Thymus (tissue), 11 donors: ENCODE measurements around the gene SKI. TPM values are rescaled to one million over a fixed set of nuclear protein-coding genes. Genes with fewer than 3 reads are reported as not detected.
"Not testable (repeated sequence)": the region's sequence is repeated elsewhere in the genome, so short reads cannot be mapped to it uniquely, and the experiment has no call there.

Experiments
- DNase-seq, 9 donors: peaks; one replicate each; pipeline ENCODE4 v3.0.0-alpha.2; 2013; ENCODE audit warnings: low spot score in 9 of 9, low read depth in 6 of 9, missing footprints in 1 of 9
- H3K27ac ChIP-seq, 2 donors: one replicate each; pipeline ENCODE4 v1.5.1; 2013; ENCODE audit warnings: control low read depth in 1 of 2, low read depth in 1 of 2, low read length in 1 of 2, mild to moderate bottlenecking in 1 of 2, moderate library complexity in 1 of 2
- H3K27me3 ChIP-seq, 2 donors: one replicate each; pipeline ENCODE4 v1.5.1; 2013; ENCODE audit warnings: low read length in 1 of 2; ENCODE audit not compliant: control insufficient read depth in 2 of 2, insufficient read depth in 1 of 2
- H3K36me3 ChIP-seq, 2 donors: one replicate each; pipeline ENCODE4 v1.5.1; 2013; ENCODE audit warnings: low read length in 1 of 2, mild to moderate bottlenecking in 1 of 2, moderate library complexity in 1 of 2; ENCODE audit not compliant: control insufficient read depth in 2 of 2, insufficient read depth in 2 of 2
- H3K4me1 ChIP-seq, 2 donors: one replicate each; pipeline ENCODE4 v1.5.1; 2013; ENCODE audit warnings: low read length in 2 of 2; ENCODE audit not compliant: control insufficient read depth in 2 of 2, insufficient read depth in 2 of 2
- H3K4me3 ChIP-seq, 2 donors: one replicate each; pipeline ENCODE4 v1.5.1; 2013; ENCODE audit warnings: low read length in 2 of 2, control low read depth in 1 of 2, mild to moderate bottlenecking in 1 of 2
- H3K9me3 ChIP-seq, 2 donors: one replicate each; pipeline ENCODE4 v1.5.1; 2013; ENCODE audit warnings: low read length in 1 of 2, mild to moderate bottlenecking in 1 of 2; ENCODE audit not compliant: control insufficient read depth in 2 of 2, insufficient read depth in 1 of 2
- WGBS: extraction: QIAGEN DNeasy Blood & Tissue Kit; methylation state at CpG from one replicate; pipeline ENCODE4 v1.1.7; 2013; 5-methylcytosine and 5-hydroxymethylcytosine counted together
- polyA plus RNA-seq: library from polyadenylated mRNA; stranded (reverse); fragments of 200-250 nt; gene quantifications from one replicate; pipeline ENCODE4 v1.2.3, GENCODE V29; 2013
- total RNA-seq: library from RNA; stranded (reverse); fragments of 120-200 nt; gene quantifications from one replicate; pipeline ENCODE4 v1.2.4, GENCODE V29; 2013
- donor health status: healthy.

The SKI gene
- total and polyA plus RNA-seq, 2 donors, result 5.3 to 16.4 TPM

GRCh38 chr1:2258122-2258681, 30.1 kb downstream of the SKI start:
- Histone ChIP-seq H3K9me3 (peaks cover 11 to 32% of the 10 kb centered on the region in 2 donors), H3K27ac (peak overlapping the region in 1 of 2 donors; percentile 69), H3K36me3 (peaks cover 2 to 7% of the 10 kb centered on the region in 2 donors), H3K27me3 (no peaks in the 10 kb centered on the region), H3K4me3 (no peak overlapping the region), H3K4me1 (peaks cover 0 to 54% of the 10 kb centered on the region in 2 donors)
- WGBS, result 85% methylated on average over 13 of the region's 13 CpGs
- DNase-seq, result no peak

- peaks cover 0 to 54% of the 10 kb centered on the region in 2 donors for H3K4me1 ChIP-seq
- H3K36me3 ChIP-seq, result peaks cover 0 to under 1% of the 10 kb centered on the region in 2 donors
- peaks cover 9 to 32% of the 10 kb centered on the region in 2 donors for H3K9me3 ChIP-seq
- DNase-seq, result peak in 3 of 9 donors; percentile 51 to 71 (median 56)
- WGBS, result 68% methylated on average over 9 of the region's 9 CpGs
- H3K27ac ChIP-seq, result peak overlapping the region; percentile 61 to 69
- H3K4me3 ChIP-seq, result no peak overlapping the region
- H3K27me3 ChIP-seq, result no peaks in the 10 kb centered on the region
These were observed 30.9 kb downstream of the SKI start for GRCh38 chr1:2258996-2259395.

- Histone ChIP-seq H3K4me1 (peaks cover 0 to 47% of the 10 kb centered on the region in 2 donors), H3K4me3 (no peak overlapping the region), H3K9me3 (peaks cover 7 to 23% of the 10 kb centered on the region in 2 donors), H3K27me3 (no peaks in the 10 kb centered on the region), H3K27ac (no peak overlapping the region), H3K36me3 (no peaks in the 10 kb centered on the region)
- no peak for DNase-seq
- 93% methylated on average over 28 of the region's 28 CpGs for WGBS
These were observed 31.7 kb downstream of the SKI start for GRCh38 chr1:2259668-2260402.

- H3K36me3 ChIP-seq, H3K27ac ChIP-seq, H3K27me3 ChIP-seq, DNase-seq, H3K4me3 ChIP-seq: not testable (repeated sequence)
- H3K4me1 ChIP-seq, result peaks cover 0 to 42% of the 10 kb centered on the region in 2 donors
- H3K9me3 ChIP-seq, result peaks cover 3 to 17% of the 10 kb centered on the region in 2 donors
- 98% methylated on average over 7 of the region's 7 CpGs for WGBS
These were observed 32.4 kb downstream of the SKI start for GRCh38 chr1:2260470-2260869.

GRCh38 chr1:2260917-2261316, 32.8 kb downstream of the SKI start:
- H3K36me3 ChIP-seq, result no peaks in the 10 kb centered on the region
- peaks cover 0 to 44% of the 10 kb centered on the region in 2 donors for H3K4me1 ChIP-seq
- H3K4me3 ChIP-seq, result no peak overlapping the region
- peaks cover 0 to 12% of the 10 kb centered on the region in 2 donors for H3K9me3 ChIP-seq
- no peaks in the 10 kb centered on the region for H3K27me3 ChIP-seq
- 97% methylated on average over 4 of the region's 4 CpGs for WGBS
- no peak overlapping the region for H3K27ac ChIP-seq
- DNase-seq, result no peak

GRCh38 chr1:2261476-2262395, 33.6 kb downstream of the SKI start:
- WGBS, result 96% methylated on average over 25 of the region's 25 CpGs
- H3K4me1 ChIP-seq, result peaks cover 0 to 42% of the 10 kb centered on the region in 2 donors
- not testable (repeated sequence) for H3K27me3 ChIP-seq, H3K9me3 ChIP-seq, DNase-seq, H3K4me3 ChIP-seq, H3K27ac ChIP-seq, H3K36me3 ChIP-seq

GRCh38 chr1:2266301-2266975, 38.3 kb downstream of the SKI start:
- H3K27ac ChIP-seq, result peak overlapping the region in 1 of 2 donors; percentile 19
- peaks cover 0 to 9% of the 10 kb centered on the region in 2 donors for H3K4me1 ChIP-seq
- H3K4me3 ChIP-seq, result no peak overlapping the region
- H3K36me3 ChIP-seq, result no peaks in the 10 kb centered on the region
- H3K27me3 ChIP-seq, result no peaks in the 10 kb centered on the region
- no peaks in the 10 kb centered on the region for H3K9me3 ChIP-seq
- whole genome bisulfite sequencing, result 95% methylated on average over 16 of the region's 16 CpGs
- DNase-seq, result no peak

GRCh38 chr1:2267051-2267830, 39.1 kb downstream of the SKI start:
- DNase-seq, result no peak
- Histone ChIP-seq H3K36me3 (no peaks in the 10 kb centered on the region), H3K4me3 (no peak overlapping the region), H3K4me1 (peaks cover 6 to 12% of the 10 kb centered on the region in 2 donors), H3K9me3 (no peaks in the 10 kb centered on the region), H3K27ac (no peak overlapping the region), H3K27me3 (no peaks in the 10 kb centered on the region)
- 95% methylated on average over 30 of the region's 30 CpGs for WGBS
